Neural crest cell (in vitro differentiated cells): ENCODE measurements around the gene CEP104. TPM values are rescaled to one million over a fixed set of nuclear protein-coding genes. Genes with fewer than 3 reads are reported as not detected.

Experiments
- DNase-seq: peaks from one replicate; pipeline ENCODE4 v3.0.0; 2021; ENCODE audit warnings: low read depth, mixed read lengths, low spot score
- H3K27ac Mint-ChIP-seq: one replicate; pipeline ENCODE4 v1.8.0; 2021; ENCODE audit warnings: mild to moderate bottlenecking, mixed read lengths; ENCODE audit not compliant: unreplicated experiment
- H3K27me3 Mint-ChIP-seq: 2 replicates; pipeline ENCODE4 v1.8.0; 2021; ENCODE audit warnings: low read depth, mild to moderate bottlenecking, mixed read lengths
- H3K36me3 Mint-ChIP-seq: 2 replicates; pipeline ENCODE4 v1.8.0; 2021; ENCODE audit warnings: low read depth, mild to moderate bottlenecking, mixed read lengths
- H3K4me1 Mint-ChIP-seq: 2 replicates; pipeline ENCODE4 v1.8.0; 2021; ENCODE audit warnings: mixed read lengths
- H3K4me3 Mint-ChIP-seq: one replicate; pipeline ENCODE4 v1.8.0; 2021; ENCODE audit warnings: mild to moderate bottlenecking, mixed read lengths
- H3K9me3 Mint-ChIP-seq: 2 replicates; pipeline ENCODE4 v1.8.0; 2021; ENCODE audit warnings: mixed read lengths
- total RNA-seq: library from RNA; stranded (reverse); gene quantifications from 2 replicates; pipeline ENCODE4 v1.2.1, GENCODE V29; 2021
- TF ChIP-seq, protein P1 (sequence below): fragments of 200-600 bp; sonication (generic); conservative IDR thresholded peaks from 2 replicates; pipeline ENCODE4 v1.5.0; 2021; ENCODE audit warnings: antibody characterized with exemption, mild to moderate bottlenecking

The CEP104 gene
- total RNA-seq, 1 donor from 2014 or later: 36.2 TPM

DNA sequence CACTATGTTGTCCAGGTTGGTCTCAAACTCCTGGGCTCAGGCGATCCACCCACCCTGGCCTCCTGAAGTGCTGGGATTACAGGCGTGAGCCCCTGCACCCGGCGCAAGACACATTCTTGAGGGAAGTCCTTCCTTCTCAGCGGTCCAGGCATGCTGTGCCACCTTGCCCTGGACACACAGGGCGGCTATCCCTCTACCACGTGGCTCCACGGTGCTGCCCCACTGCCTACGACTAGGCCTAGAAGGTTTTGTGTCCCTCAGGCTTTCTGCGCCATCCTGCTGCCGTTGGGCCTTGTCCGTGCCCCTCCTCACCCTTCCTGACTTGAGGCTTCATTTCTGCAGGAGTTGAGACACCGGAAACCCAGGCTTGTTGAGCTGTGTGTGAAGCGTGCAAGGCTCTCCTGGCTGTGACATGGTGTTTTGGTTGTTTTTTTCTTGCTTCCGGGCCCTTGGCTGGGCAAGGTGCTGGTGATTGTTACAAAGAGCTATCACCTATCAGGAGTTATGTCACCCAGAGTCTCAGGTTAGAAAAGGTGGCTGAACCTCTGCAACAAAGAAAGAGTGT is 29.2 kb upstream of the CEP104 start:
- H3K4me1 Mint-ChIP-seq: no peaks in the 10 kb centered on the region
- TF ChIP-seq, protein P1, sequence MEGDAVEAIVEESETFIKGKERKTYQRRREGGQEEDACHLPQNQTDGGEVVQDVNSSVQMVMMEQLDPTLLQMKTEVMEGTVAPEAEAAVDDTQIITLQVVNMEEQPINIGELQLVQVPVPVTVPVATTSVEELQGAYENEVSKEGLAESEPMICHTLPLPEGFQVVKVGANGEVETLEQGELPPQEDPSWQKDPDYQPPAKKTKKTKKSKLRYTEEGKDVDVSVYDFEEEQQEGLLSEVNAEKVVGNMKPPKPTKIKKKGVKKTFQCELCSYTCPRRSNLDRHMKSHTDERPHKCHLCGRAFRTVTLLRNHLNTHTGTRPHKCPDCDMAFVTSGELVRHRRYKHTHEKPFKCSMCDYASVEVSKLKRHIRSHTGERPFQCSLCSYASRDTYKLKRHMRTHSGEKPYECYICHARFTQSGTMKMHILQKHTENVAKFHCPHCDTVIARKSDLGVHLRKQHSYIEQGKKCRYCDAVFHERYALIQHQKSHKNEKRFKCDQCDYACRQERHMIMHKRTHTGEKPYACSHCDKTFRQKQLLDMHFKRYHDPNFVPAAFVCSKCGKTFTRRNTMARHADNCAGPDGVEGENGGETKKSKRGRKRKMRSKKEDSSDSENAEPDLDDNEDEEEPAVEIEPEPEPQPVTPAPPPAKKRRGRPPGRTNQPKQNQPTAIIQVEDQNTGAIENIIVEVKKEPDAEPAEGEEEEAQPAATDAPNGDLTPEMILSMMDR: no peak
- peaks cover 9% of the 10 kb centered on the region for H3K36me3 Mint-ChIP-seq
- no peaks in the 10 kb centered on the region for H3K27me3 Mint-ChIP-seq
- H3K4me3 Mint-ChIP-seq: no peak overlapping the region
- H3K27ac Mint-ChIP-seq: peak overlapping the region; percentile 78
- H3K9me3 Mint-ChIP-seq: no peaks in the 10 kb centered on the region
- no peak for DNase-seq

DNA sequence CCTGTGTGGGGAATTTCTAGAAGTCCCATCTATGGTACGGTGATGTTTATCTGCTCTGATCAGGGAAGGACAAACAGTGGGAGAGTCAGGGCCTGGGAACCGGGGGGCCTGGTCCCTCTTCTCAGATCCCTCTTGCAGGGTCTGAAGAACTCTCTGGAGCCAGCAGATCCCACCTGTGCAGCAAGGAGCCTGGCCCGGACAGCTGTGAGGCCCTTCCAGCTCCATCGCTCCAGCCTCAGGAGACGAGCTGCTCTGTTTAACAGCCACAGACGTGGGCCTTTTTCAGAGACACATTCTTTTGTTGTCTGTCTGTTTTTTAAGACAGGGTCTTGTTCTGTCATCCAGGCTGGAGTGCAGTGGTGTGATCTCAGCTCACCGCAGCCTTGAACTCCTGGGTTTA is 28.6 kb upstream of the CEP104 start:
- Mint-ChIP-seq H3K36me3 (peaks cover 12% of the 10 kb centered on the region), H3K4me1 (no peaks in the 10 kb centered on the region), H3K27me3 (no peaks in the 10 kb centered on the region), H3K4me3 (no peak overlapping the region), H3K27ac (no peak overlapping the region), H3K9me3 (no peaks in the 10 kb centered on the region)
- TF ChIP-seq, protein P1: no peak
- no peak for DNase-seq

DNA sequence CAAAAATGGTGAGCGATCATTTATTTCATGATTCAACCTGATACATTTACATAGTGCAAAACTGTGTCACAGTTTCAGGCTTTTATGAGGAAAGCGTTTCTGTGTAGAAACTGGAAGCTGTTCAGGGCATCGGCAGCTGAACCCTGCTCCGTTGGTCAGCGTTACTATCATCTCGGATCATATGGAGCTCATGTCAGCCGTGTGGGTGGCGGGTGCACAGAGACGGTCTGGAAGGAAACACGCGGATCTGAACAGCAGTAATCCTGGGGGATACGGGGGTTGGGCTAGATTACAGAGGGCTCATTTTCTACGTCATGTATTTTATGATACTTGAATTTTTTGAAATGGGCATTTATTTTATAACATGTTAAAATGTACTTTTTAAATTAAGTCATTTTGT is 28.0 kb upstream of the CEP104 start:
- Mint-ChIP-seq H3K27ac (no peak overlapping the region), H3K36me3 (peaks cover 10% of the 10 kb centered on the region), H3K4me3 (no peak overlapping the region), H3K27me3 (no peaks in the 10 kb centered on the region), H3K4me1 (no peaks in the 10 kb centered on the region), H3K9me3 (no peaks in the 10 kb centered on the region)
- no peak for DNase-seq
- TF ChIP-seq, protein P1: no peak

DNA sequence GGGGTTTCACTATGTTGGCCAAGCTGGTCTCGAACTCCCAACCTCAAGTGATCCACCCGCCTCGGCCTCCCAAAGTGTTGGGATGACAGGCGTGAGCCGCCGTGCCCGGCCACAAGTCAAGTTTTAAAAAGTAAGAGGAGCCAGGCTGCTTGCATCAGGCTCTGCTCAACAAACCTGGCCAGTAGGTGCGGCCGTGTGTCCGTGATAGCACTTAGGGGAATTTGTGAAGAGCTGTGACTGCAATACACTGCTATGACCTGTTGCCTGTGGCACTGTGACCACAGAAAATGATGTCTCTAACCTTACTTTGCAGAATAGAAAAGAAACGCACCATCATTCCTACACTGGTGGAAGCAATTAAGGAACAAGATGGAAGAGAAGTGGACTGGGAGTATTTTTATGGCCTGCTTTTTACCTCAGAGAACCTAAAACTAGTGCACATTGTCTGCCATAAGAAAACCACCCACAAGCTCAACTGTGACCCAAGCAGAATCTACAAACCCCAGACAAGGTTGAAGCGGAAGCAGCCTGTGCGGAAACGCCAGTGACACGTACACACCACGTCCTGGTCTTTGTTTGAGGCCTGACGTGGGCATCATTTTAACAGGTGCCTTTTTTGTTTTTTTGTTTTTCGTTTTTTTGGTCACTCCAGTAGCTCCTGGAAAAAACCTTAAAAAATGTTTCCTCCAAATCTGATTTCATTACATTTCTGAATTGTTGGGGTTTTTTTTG is 26.3 kb upstream of the CEP104 start:
- no peak for DNase-seq
- no peak overlapping the region for H3K27ac Mint-ChIP-seq
- peaks cover 21% of the 10 kb centered on the region for H3K36me3 Mint-ChIP-seq

DNA sequence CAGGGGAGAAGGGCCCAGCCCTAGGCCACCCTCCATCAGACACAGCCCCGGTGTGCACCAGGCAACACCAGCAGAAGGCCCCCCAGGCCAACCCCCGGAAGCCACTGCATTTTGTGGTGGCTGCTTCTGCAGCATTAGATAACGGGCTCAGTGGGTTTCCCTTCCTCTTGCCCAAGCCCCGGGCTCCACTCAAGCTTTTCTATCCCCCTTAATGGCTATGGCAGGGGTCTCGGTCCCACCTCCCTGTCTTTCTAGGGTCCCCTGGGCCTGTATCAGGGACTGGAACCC is 24.1 kb upstream of the CEP104 start:
- DNase-seq: no peak
- peaks cover 9% of the 10 kb centered on the region for H3K9me3 Mint-ChIP-seq
- H3K27ac Mint-ChIP-seq: no peak overlapping the region
- H3K27me3 Mint-ChIP-seq: no peaks in the 10 kb centered on the region
- no peak overlapping the region for H3K4me3 Mint-ChIP-seq
- H3K4me1 Mint-ChIP-seq: no peaks in the 10 kb centered on the region
- H3K36me3 Mint-ChIP-seq: peaks cover 23% of the 10 kb centered on the region
- TF ChIP-seq, protein P1: no peak

More for the DNA sequence above, 26.3 kb upstream of the CEP104 start:
- Mint-ChIP-seq H3K4me3 (no peak overlapping the region), H3K27me3 (no peaks in the 10 kb centered on the region), H3K9me3 (peaks cover 9% of the 10 kb centered on the region), H3K4me1 (no peaks in the 10 kb centered on the region)
- TF ChIP-seq, protein P1: no peak
